KOPT-K1 (cell line): Measurements from ENCODE around the gene TCEAL3.

Experiments used
- H3K27ac ChIP-seq: fragments of 200-600 bp; sonication (generic); 2 replicates; pipeline ENCODE4 v1.5.1; 2016; ENCODE audit warnings: antibody characterized with exemption, mild to moderate bottlenecking, low read depth, low read length; ENCODE audit not compliant: poor library complexity, severe bottlenecking
- H3K36me3 ChIP-seq: fragments of 200-600 bp; sonication (generic); 2 replicates; pipeline ENCODE4 v1.5.1; 2017; ENCODE audit warnings: antibody characterized with exemption, mild to moderate bottlenecking, low read length, moderate library complexity; ENCODE audit not compliant: insufficient read depth
- H3K9me3 ChIP-seq: fragments of 200-600 bp; sonication (generic); 2 replicates; pipeline ENCODE4 v1.5.1; 2017; ENCODE audit warnings: antibody characterized with exemption, low read length, mild to moderate bottlenecking; ENCODE audit not compliant: insufficient read depth, poor library complexity, severe bottlenecking

The TCEAL3 gene

GRCh38 chrX:103610282-103610681 lies 2.5 kb downstream of the TCEAL3 start:
- H3K9me3 ChIP-seq, result no peaks in the 10 kb centered on the region
- no peak overlapping the region for H3K27ac ChIP-seq
- no peaks in the 10 kb centered on the region for H3K36me3 ChIP-seq

- Histone ChIP-seq H3K36me3 (no peaks in the 10 kb centered on the region), H3K9me3 (no peaks in the 10 kb centered on the region), H3K27ac (no peak overlapping the region)
These were observed 5.7 kb downstream of the TCEAL3 start for GRCh38 chrX:103613362-103613890.

- Histone ChIP-seq H3K27ac (no peak overlapping the region), H3K36me3 (no peaks in the 10 kb centered on the region), H3K9me3 (no peaks in the 10 kb centered on the region)
These were observed 7.2 kb downstream of the TCEAL3 start for GRCh38 chrX:103614999-103615398.

GRCh38 chrX:103615781-103616371 lies 8.1 kb downstream of the TCEAL3 start:
- Histone ChIP-seq H3K9me3 (no peaks in the 10 kb centered on the region), H3K36me3 (no peaks in the 10 kb centered on the region), H3K27ac (no peak overlapping the region)

- no peaks in the 10 kb centered on the region for H3K9me3 ChIP-seq
- H3K27ac ChIP-seq, result no peak overlapping the region
- no peaks in the 10 kb centered on the region for H3K36me3 ChIP-seq
These were observed 9.0 kb downstream of the TCEAL3 start for GRCh38 chrX:103616676-103617186.

- no peaks in the 10 kb centered on the region for H3K9me3 ChIP-seq
- no peaks in the 10 kb centered on the region for H3K36me3 ChIP-seq
- H3K27ac ChIP-seq, result no peak overlapping the region
These were observed 16.3 kb downstream of the TCEAL3 start for GRCh38 chrX:103624111-103624510.

- no peaks in the 10 kb centered on the region for H3K9me3 ChIP-seq
- no peak overlapping the region for H3K27ac ChIP-seq
- H3K36me3 ChIP-seq, result no peaks in the 10 kb centered on the region
These were observed 19.1 kb downstream of the TCEAL3 start for GRCh38 chrX:103626855-103627254.

- peak within 1 kb of the TSS; percentile 30 for H3K27ac ChIP-seq
- H3K36me3 ChIP-seq, result no peaks in the 10 kb centered on the region
- no peaks in the 10 kb centered on the region for H3K9me3 ChIP-seq
These were observed 20.9 kb downstream of the TCEAL3 start, which contains the start of gene TCEAL1 for GRCh38 chrX:103628386-103629317. Gene TCEAL1, plus strand, starts transcription at chrX:103628975. Its CDS starts 942 bp downstream, at chrX:103629917.

GRCh38 chrX:103629318-103630170 lies 21.8 kb downstream of the TCEAL3 start:
- no peaks in the 10 kb centered on the region for H3K9me3 ChIP-seq
- H3K27ac ChIP-seq, result peak overlapping the region; percentile 30
- no peaks in the 10 kb centered on the region for H3K36me3 ChIP-seq

GRCh38 chrX:103630171-103630511 lies 22.4 kb downstream of the TCEAL3 start:
- Histone ChIP-seq H3K9me3 (no peaks in the 10 kb centered on the region), H3K27ac (no peak overlapping the region), H3K36me3 (no peaks in the 10 kb centered on the region)

- Histone ChIP-seq H3K27ac (no peak overlapping the region), H3K36me3 (no peaks in the 10 kb centered on the region), H3K9me3 (no peaks in the 10 kb centered on the region)
These were observed 23.4 kb downstream of the TCEAL3 start for GRCh38 chrX:103631145-103631544.

- no peak overlapping the region for H3K27ac ChIP-seq
- H3K9me3 ChIP-seq, result no peaks in the 10 kb centered on the region
- no peaks in the 10 kb centered on the region for H3K36me3 ChIP-seq
These were observed 27.7 kb downstream of the TCEAL3 start for GRCh38 chrX:103635436-103635835.

GRCh38 chrX:103637604-103638338 lies 30.0 kb downstream of the TCEAL3 start:
- no peaks in the 10 kb centered on the region for H3K9me3 ChIP-seq
- no peaks in the 10 kb centered on the region for H3K36me3 ChIP-seq
- H3K27ac ChIP-seq, result no peak overlapping the region
